Heart left ventricle (tissue), 13 donors: ENCODE results near the gene ZCWPW1.

ENCODE experiments used
- POLR2A ChIP-seq, 2 donors: fragments of 450-650 bp; IDR thresholded peaks; one replicate each; pipeline ENCODE4 v1.6.1; 2017; ENCODE audit warnings: antibody characterized with exemption in 2 of 2, mild to moderate bottlenecking in 2 of 2, moderate library complexity in 2 of 2
- TF ChIP-seq, protein P1 (sequence below), 12 donors: fragments of 200-600 bp; sonication (generic) in 4 of 12; IDR thresholded peaks; one replicate each; pipeline versions ENCODE4 v1.5.0 to v1.8.0; 2018 to 2022; ENCODE audit warnings: antibody characterized with exemption in 12 of 12, mild to moderate bottlenecking in 5 of 12
- donor health status: ischemic (EF 13 %, LVEDD 7.1; RV severe dilation, severe dysfunction).
- donor health status: DM: no; HTN: yes; CAD: no.
- donor health status: DM: no; HTN: no; CAD: no.
- donor health status: ischemic (EF 25% LVEDD 6.9; RV normal size, moderate dysfunction).
- donor health status: ischemic (EF 25% LVEDD 5.7; RV mildly dilated, moderate dysfunction).
- donor health status: ischemic (EF 35%, LVEDD 5.7; RV mildly dilated, moderate dysfunction).
- donor health status: nonischemic (EF 11% LVEDD 7.7; RV severe dilation, severe dysfunction).
- donor health status: DM: yes; HTN: yes; CAD: no.
- donor health status: PGD.
- donor health status: ischemic (EF 29% LVEDD 5.4; RV normal size, mild dysfunction).
- donor health status: nonischemic (EF 23%, LVEDD 6.1; RV moderate dilation, normal function).

- TF ChIP-seq, protein P1, sequence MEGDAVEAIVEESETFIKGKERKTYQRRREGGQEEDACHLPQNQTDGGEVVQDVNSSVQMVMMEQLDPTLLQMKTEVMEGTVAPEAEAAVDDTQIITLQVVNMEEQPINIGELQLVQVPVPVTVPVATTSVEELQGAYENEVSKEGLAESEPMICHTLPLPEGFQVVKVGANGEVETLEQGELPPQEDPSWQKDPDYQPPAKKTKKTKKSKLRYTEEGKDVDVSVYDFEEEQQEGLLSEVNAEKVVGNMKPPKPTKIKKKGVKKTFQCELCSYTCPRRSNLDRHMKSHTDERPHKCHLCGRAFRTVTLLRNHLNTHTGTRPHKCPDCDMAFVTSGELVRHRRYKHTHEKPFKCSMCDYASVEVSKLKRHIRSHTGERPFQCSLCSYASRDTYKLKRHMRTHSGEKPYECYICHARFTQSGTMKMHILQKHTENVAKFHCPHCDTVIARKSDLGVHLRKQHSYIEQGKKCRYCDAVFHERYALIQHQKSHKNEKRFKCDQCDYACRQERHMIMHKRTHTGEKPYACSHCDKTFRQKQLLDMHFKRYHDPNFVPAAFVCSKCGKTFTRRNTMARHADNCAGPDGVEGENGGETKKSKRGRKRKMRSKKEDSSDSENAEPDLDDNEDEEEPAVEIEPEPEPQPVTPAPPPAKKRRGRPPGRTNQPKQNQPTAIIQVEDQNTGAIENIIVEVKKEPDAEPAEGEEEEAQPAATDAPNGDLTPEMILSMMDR (IDR thresholded peaks at IDR 0.05), result no peak
- TF ChIP-seq POLR2A (IDR thresholded peaks at IDR 0.05), result no peak
Observed at GRCh38 chr7:100432621-100433275, 4.2 kb upstream of the ZCWPW1 start.
